H1 (cell line): ENCODE results near the gene DHX34. TPM values are rescaled to one million over a fixed set of nuclear protein-coding genes. Genes with fewer than 3 reads are reported as not detected.

Experiments
- CTCF ChIA-PET: fragments of 300-600 bp; sonication (Branson Sonifier 250); formaldehyde crosslinking; loops from one replicate; lab custom pipeline; 2021; ENCODE audit not compliant: partially characterized antibody; lab: Charles Lee
- POLR2A ChIA-PET: fragments of 300-600 bp; sonication (Branson Sonifier 250); formaldehyde crosslinking; loops from one replicate; lab custom pipeline; 2021; ENCODE audit warnings: inconsistent platforms; ENCODE audit not compliant: partially characterized antibody; lab: Charles Lee
- DNase-seq, 2 experiments: peaks; one replicate each; pipeline versions ENCODE4 v3.0.0 to v3.0.0-alpha.2; 2010 to 2022; ENCODE audit warnings: low spot score in 2 of 2, low read depth in 1 of 2, mixed read lengths in 1 of 2
- FAIRE-seq: peaks from 2 replicates; lab custom pipeline; 2011; peaks lifted over from hg19 to GRCh38; lab: Jason Lieb, UNC
- H2AFZ ChIP-seq: 2 replicates; pipeline ENCODE4 v1.8.1; 2012; ENCODE audit warnings: low read length, inconsistent platforms
- H2AK5ac ChIP-seq: 2 replicates; pipeline ENCODE4 v1.6.1; 2013; ENCODE audit warnings: low read depth, low read length
- H2BK120ac ChIP-seq: replicated peaks from 2 replicates; pipeline ENCODE3; 2013; ENCODE audit warnings: low read depth, low read length, inconsistent platforms
- H2BK12ac ChIP-seq: 2 replicates; pipeline ENCODE4 v1.6.1; 2013; ENCODE audit warnings: low read depth, low read length
- H2BK15ac ChIP-seq: 2 replicates; pipeline ENCODE4 v1.6.1; 2013; ENCODE audit warnings: low read length
- H2BK20ac ChIP-seq: 2 replicates; pipeline ENCODE4 v1.6.1; 2013; ENCODE audit warnings: low read length
- H2BK5ac ChIP-seq: 2 replicates; pipeline ENCODE4 v1.6.1; 2013; ENCODE audit warnings: low read depth, low read length
- H3K14ac ChIP-seq: 2 replicates; pipeline ENCODE4 v1.6.1; 2013; ENCODE audit warnings: inconsistent platforms; ENCODE audit not compliant: insufficient read length
- H3K18ac ChIP-seq: 2 replicates; pipeline ENCODE4 v1.6.1; 2013; ENCODE audit warnings: low read length; ENCODE audit errors: extremely low read depth
- H3K23ac ChIP-seq: 2 replicates; pipeline ENCODE4 v1.6.1; 2013; ENCODE audit warnings: inconsistent platforms; ENCODE audit not compliant: insufficient read length
- H3K23me2 ChIP-seq: 2 replicates; pipeline ENCODE4 v1.6.1; 2013; ENCODE audit warnings: low read depth, low read length
- H3K27ac ChIP-seq: 2 replicates; pipeline ENCODE4 v1.6.1; 2011; ENCODE audit warnings: low read depth, low read length, inconsistent platforms
- H3K27me3 ChIP-seq, 4 experiments: replicated peaks in 1 of 4; 1 replicate in 1 of 4; 2 replicates in 3 of 4; pipeline versions ENCODE4 v1.6.1 to v1.8.1; 2011 to 2013; ENCODE audit warnings: low read length in 3 of 4, mild to moderate bottlenecking in 3 of 4, inconsistent platforms in 2 of 4, mixed read lengths in 2 of 4, moderate library complexity in 1 of 4; ENCODE audit not compliant: control insufficient read depth in 3 of 4, insufficient read depth in 3 of 4; ENCODE audit errors: extremely low read depth in 1 of 4
- H3K36me3 ChIP-seq, 4 experiments: 2 replicates each; pipeline versions ENCODE4 v1.6.1 to v1.8.1; 2011 to 2013; ENCODE audit warnings: mild to moderate bottlenecking in 4 of 4, low read length in 3 of 4, moderate library complexity in 2 of 4, control low read depth in 1 of 4, inconsistent platforms in 1 of 4; ENCODE audit not compliant: insufficient read depth in 4 of 4, control insufficient read depth in 2 of 4
- H3K4ac ChIP-seq: replicated peaks from 2 replicates; pipeline ENCODE3; 2013; ENCODE audit warnings: low read length, low read depth, mixed read lengths, inconsistent platforms; ENCODE audit not compliant: insufficient read length
- H3K4me1 ChIP-seq, 4 experiments: replicated peaks in 1 of 4; 1 replicate in 1 of 4; 2 replicates in 3 of 4; pipeline versions ENCODE4 v1.6.1 to v1.8.1; 2011 to 2013; ENCODE audit warnings: low read length in 3 of 4, inconsistent platforms in 2 of 4, mixed read lengths in 1 of 4; ENCODE audit not compliant: insufficient read depth in 4 of 4, control insufficient read depth in 3 of 4
- H3K4me2 ChIP-seq, 2 experiments: 2 replicates each; pipeline versions ENCODE4 v1.6.1 to v1.8.1; 2011 to 2013; ENCODE audit warnings: low read depth in 2 of 2, low read length in 2 of 2, control low read depth in 1 of 2, inconsistent platforms in 1 of 2, mild to moderate bottlenecking in 1 of 2; ENCODE audit not compliant: insufficient read depth in 1 of 2
- H3K4me3 ChIP-seq, 4 experiments: fragments of 200-600, 300-600 bp in 1 of 4; sonication (generic), shearing (Covaris generic), sonication (Bioruptor Twin) in 1 of 4; 2 replicates each; pipeline versions ENCODE4 v1.5.1 to v1.8.1; 2011 to 2016; ENCODE audit warnings: low read length in 4 of 4, low read depth in 3 of 4, control low read depth in 2 of 4, inconsistent platforms in 2 of 4, mild to moderate bottlenecking in 2 of 4, mixed read lengths in 1 of 4, moderate library complexity in 1 of 4; ENCODE audit not compliant: insufficient read depth in 2 of 4; ENCODE audit errors: extremely low read depth in 1 of 4
- H3K56ac ChIP-seq: replicated peaks from 2 replicates; pipeline ENCODE3; 2013; ENCODE audit warnings: low read depth, mild to moderate bottlenecking, mixed read lengths, low read length, inconsistent platforms; ENCODE audit not compliant: insufficient read length
- H3K79me1 ChIP-seq: 2 replicates; pipeline ENCODE4 v1.6.1; 2013; ENCODE audit warnings: low read depth, low read length, control low read depth
- H3K79me2 ChIP-seq, 2 experiments: 2 replicates each; pipeline versions ENCODE4 v1.6.1 to v1.8.1; 2012 to 2013; ENCODE audit warnings: low read length in 2 of 2, mild to moderate bottlenecking in 2 of 2, inconsistent platforms in 1 of 2; ENCODE audit not compliant: insufficient read depth in 2 of 2, control insufficient read depth in 1 of 2
- H3K9ac ChIP-seq, 4 experiments: replicated peaks in 1 of 4; 1 replicate in 1 of 4; 2 replicates in 3 of 4; pipeline versions ENCODE4 v1.6.1 to v1.8.1; 2011 to 2013; ENCODE audit warnings: low read depth in 3 of 4, low read length in 3 of 4, control low read depth in 2 of 4, mild to moderate bottlenecking in 2 of 4, moderate library complexity in 2 of 4, inconsistent platforms in 1 of 4; ENCODE audit errors: extremely low read depth in 1 of 4
- H3K9me3 ChIP-seq, 2 experiments: 2 replicates each; pipeline versions ENCODE4 v1.6.1 to v1.8.1; 2012 to 2013; ENCODE audit warnings: mild to moderate bottlenecking in 2 of 2, moderate library complexity in 2 of 2, control low read depth in 1 of 2, inconsistent platforms in 1 of 2, low read depth in 1 of 2, low read length in 1 of 2, mixed read lengths in 1 of 2; ENCODE audit not compliant: insufficient read depth in 2 of 2
- H4K20me1 ChIP-seq, 2 experiments: replicated peaks in 1 of 2; 2 replicates each; pipeline versions ENCODE3 to v1.8.1; 2011 to 2013; ENCODE audit warnings: inconsistent platforms in 2 of 2, low read length in 2 of 2, mild to moderate bottlenecking in 1 of 2; ENCODE audit not compliant: insufficient read depth in 2 of 2, control insufficient read depth in 1 of 2
- H4K5ac ChIP-seq: 2 replicates; pipeline ENCODE4 v1.6.1; 2013; ENCODE audit warnings: low read length, low read depth, mixed read lengths, inconsistent platforms; ENCODE audit not compliant: insufficient read length
- H4K8ac ChIP-seq: 2 replicates; pipeline ENCODE4 v1.8.0; 2013; ENCODE audit warnings: mild to moderate bottlenecking, moderate library complexity, low read length, inconsistent platforms; ENCODE audit not compliant: insufficient read depth; ENCODE audit errors: extremely low read depth
- H4K91ac ChIP-seq: replicated peaks from 2 replicates; pipeline ENCODE3; 2013; ENCODE audit warnings: low read length, mixed read lengths, inconsistent platforms; ENCODE audit not compliant: insufficient read length
- CHD2 ChIP-seq: IDR thresholded peaks from 2 replicates; pipeline ENCODE4 v1.6.1; 2012; ENCODE audit warnings: low read length, improper control_type of control experiment
- EP300 ChIP-seq, 2 experiments: IDR thresholded peaks; 1 replicate in 1 of 2; 2 replicates in 1 of 2; pipeline ENCODE4 v1.6.1; 2011 to 2012; ENCODE audit warnings: low read depth in 2 of 2, low read length in 2 of 2, mild to moderate bottlenecking in 2 of 2, borderline replicate concordance in 1 of 2, inconsistent platforms in 1 of 2, moderate library complexity in 1 of 2
- HDAC2 ChIP-seq, 2 experiments: fragments of 300-600 bp in 1 of 2; sonication (generic) in 1 of 2; IDR thresholded peaks; 2 replicates each; pipeline ENCODE4 v1.6.1; 2011 to 2012; ENCODE audit warnings: low read depth in 2 of 2, low read length in 2 of 2, mild to moderate bottlenecking in 2 of 2, moderate library complexity in 2 of 2, borderline replicate concordance in 1 of 2, inconsistent platforms in 1 of 2
- HDAC6 ChIP-seq: IDR thresholded peaks from one replicate; pipeline ENCODE4 v1.7.1; 2012; ENCODE audit warnings: low read depth, mild to moderate bottlenecking, inconsistent platforms, low read length, moderate library complexity
- NANOG ChIP-seq: IDR thresholded peaks from 2 replicates; pipeline ENCODE4 v1.6.1; 2011; ENCODE audit warnings: low read length, low read depth, mild to moderate bottlenecking, inconsistent platforms; ENCODE audit not compliant: insufficient read depth, poor library complexity, severe bottlenecking
- RFX5 ChIP-seq: IDR thresholded peaks from 2 replicates; pipeline ENCODE4 v1.6.1; 2011; ENCODE audit warnings: low read depth, low read length, improper control_type of control experiment, borderline replicate concordance
- RNF2 ChIP-seq: fragments of 200-900, 300-1000 bp; sonication (generic); IDR thresholded peaks from 2 replicates; pipeline ENCODE4 v1.7.1; 2016; ENCODE audit warnings: borderline replicate concordance, low read depth, mild to moderate bottlenecking, antibody characterized with exemption, low read length; ENCODE audit not compliant: poor library complexity, severe bottlenecking; ENCODE audit errors: missing control alignments
- SAP30 ChIP-seq: fragments of 300-600 bp; sonication (generic); IDR thresholded peaks from 2 replicates; pipeline ENCODE4 v1.7.1; 2012; ENCODE audit warnings: low read length, moderate library complexity, mild to moderate bottlenecking, inconsistent platforms; ENCODE audit not compliant: insufficient read depth, insufficient replicate concordance
- WGBS, 2 experiments: shearing (Covaris generic) in 1 of 2; methylation state at CpG; one replicate each; pipeline versions ENCODE4 v1.1.6 to v1.1.7; 2013 to 2015; ENCODE audit warnings: low lambda C conversion rate in 2 of 2, mixed read lengths in 2 of 2, inconsistent platforms in 1 of 2, low coverage in 1 of 2, missing lambda C conversion rate in 1 of 2; ENCODE audit not compliant: insufficient replicate concordance in 2 of 2, insufficient coverage in 1 of 2, insufficient read length in 1 of 2; ENCODE audit errors: extremely low coverage in 1 of 2, missing lambda C conversion rate in 1 of 2; 5-methylcytosine and 5-hydroxymethylcytosine counted together
- polyA plus RNA-seq, 7 experiments: library from polyadenylated mRNA; depleted of rRNA in 3 of 7; stranded (reverse) in 5 of 7; unstranded in 2 of 7; fragments of >200 nt in 5 of 7; fragments of 200-250 nt in 2 of 7; gene quantifications; 1 replicate in 5 of 7; 2 replicates in 1 of 7; 4 replicates in 1 of 7; pipeline versions ENCODE4 v1.2.1 to v1.2.3, GENCODE V29; 2011 to 2013; ENCODE audit warnings: missing spikeins in 2 of 7, mixed read lengths in 2 of 7
- total RNA-seq: library from RNA; stranded (reverse); fragmentation: NEBNext Ultra II Directional; extraction: Animal tissue kit (Norgen Biotek cat#: 25700); gene quantifications from 2 replicates; pipeline ENCODE4 v1.2.1, GENCODE V29; 2021
- TF ChIP-seq, protein P1 (sequence below): IDR thresholded peaks from 2 replicates; pipeline ENCODE4 v1.6.1; 2012; ENCODE audit warnings: inconsistent platforms

DHX34 gene
- total and polyA plus RNA-seq, 2 of the 8 experiments (the other 6 are each of a cell fraction or from before 2014, with no cell fraction given), result 17.5 to 24.3 TPM

DNA sequence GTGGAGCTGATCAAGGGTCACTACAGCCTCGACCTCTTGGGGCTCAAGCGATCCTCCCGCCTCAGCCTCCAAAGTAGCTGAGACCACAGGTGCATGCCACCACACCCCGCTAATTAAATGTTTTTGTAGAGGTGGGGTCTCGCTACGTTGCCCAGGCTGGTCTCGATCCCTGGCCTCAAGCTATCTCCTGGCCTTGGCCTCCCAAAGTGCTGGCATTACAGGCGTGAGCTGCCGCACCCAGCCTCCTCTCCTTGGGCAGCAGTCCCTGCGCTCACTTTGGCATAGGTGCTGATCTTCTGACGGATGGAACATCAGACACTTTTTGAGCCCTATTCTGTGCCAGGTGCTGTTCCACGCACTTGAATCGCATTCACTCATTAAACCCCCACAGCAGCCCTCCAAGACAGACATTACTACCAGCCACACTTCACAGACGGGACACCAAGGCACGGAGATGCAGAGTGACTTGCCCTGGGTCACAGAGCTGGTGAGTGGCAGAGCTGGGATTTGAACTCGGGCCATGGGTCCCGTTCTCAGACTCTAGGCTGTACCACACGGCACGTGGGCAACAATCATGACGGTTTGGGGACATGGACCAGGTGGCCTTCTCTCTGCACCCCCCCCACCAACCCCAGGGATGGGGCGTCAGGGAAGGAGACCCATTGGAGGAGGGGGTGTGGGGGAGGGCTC is 67.0 kb downstream of the DHX34 start:
- H2BK12ac ChIP-seq, result 0 out of 2 replicates have a peak overlapping the region, but pooled peaks have one; percentile 29
- ChIA-PET CTCF (interaction anchor here (0.7 to 5.2 kb wide), 11 partner anchors 13 to 685 kb away, joined by 3 to 32 read pairs (median 4); no protein-coding TSS in a partner anchor), POLR2A (interaction anchor here (0.5 to 1.7 kb wide), 6 partner anchors 8 to 314 kb away, joined by 3 to 6 read pairs (median 4); partner anchors contain the start of gene DHX34)
- H3K23ac ChIP-seq, result no peak overlapping the region
- FAIRE-seq, result no peak
- H3K9ac ChIP-seq, result no peak overlapping the region
- peaks cover 5 to 12% of the 10 kb centered on the region in 2 experiments for H4K20me1 ChIP-seq
- H3K4ac ChIP-seq, result peak overlapping the region; percentile 69
- H3K79me1 ChIP-seq, result no peaks in the 10 kb centered on the region
- no peak overlapping the region for H4K8ac ChIP-seq
- DNase-seq, result no peak
- peaks cover 33% of the 10 kb centered on the region for H3K23me2 ChIP-seq
- H3K9me3 ChIP-seq, result no peaks in the 10 kb centered on the region
- H3K36me3 ChIP-seq, result peaks cover 0 to 3% (median 0%) of the 10 kb centered on the region in 4 experiments; a peak in 1 of 8 replicates
- H2BK120ac ChIP-seq, result no peak overlapping the region
- H3K27ac ChIP-seq, result no peak overlapping the region
- H3K4me3 ChIP-seq, result no peak overlapping the region
- 85% methylated on average over 21 of the region's 21 CpGs; no CpG with 5 or more reads in 1 of the 2 experiments for WGBS, 2 experiments
- no peak overlapping the region for H2BK20ac ChIP-seq
- no peak overlapping the region; a peak in 1 of 4 replicates for H3K4me2 ChIP-seq
- H2AK5ac ChIP-seq, result no peak overlapping the region; the same call in 1 of the 2 replicates
- peaks cover 6 to 26% (median 15%) of the 10 kb centered on the region in 4 experiments for H3K4me1 ChIP-seq
- no peak overlapping the region for H4K5ac ChIP-seq
- no peak overlapping the region for H2BK5ac ChIP-seq
- no peak overlapping the region for H3K56ac ChIP-seq
- no peak overlapping the region for H2AFZ ChIP-seq
- no peak overlapping the region for H4K91ac ChIP-seq
- no peaks in the 10 kb centered on the region for H3K79me2 ChIP-seq
- H3K27me3 ChIP-seq, result peaks cover 20 to 51% (median 49%) of the 10 kb centered on the region in 4 experiments
- no peak overlapping the region for H3K14ac ChIP-seq
- H3K18ac ChIP-seq, result no peak overlapping the region
- H2BK15ac ChIP-seq, result no peak overlapping the region; the same call in 1 of the 2 replicates
- TF ChIP-seq, protein P1, sequence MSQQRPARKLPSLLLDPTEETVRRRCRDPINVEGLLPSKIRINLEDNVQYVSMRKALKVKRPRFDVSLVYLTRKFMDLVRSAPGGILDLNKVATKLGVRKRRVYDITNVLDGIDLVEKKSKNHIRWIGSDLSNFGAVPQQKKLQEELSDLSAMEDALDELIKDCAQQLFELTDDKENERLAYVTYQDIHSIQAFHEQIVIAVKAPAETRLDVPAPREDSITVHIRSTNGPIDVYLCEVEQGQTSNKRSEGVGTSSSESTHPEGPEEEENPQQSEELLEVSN, result no peak
- no peak for TF ChIP-seq EP300 (IDR thresholded peaks at IDR 0.05; ENCODE audit: borderline replicate concordance in 1 of 2, low read depth in 2 of 2, low read length in 2 of 2)
- TF ChIP-seq RNF2, result no peak
- TF ChIP-seq NANOG, result no peak
- TF ChIP-seq RFX5, result no peak
- TF ChIP-seq HDAC6, result no peak
- no peak for TF ChIP-seq CHD2
- TF ChIP-seq SAP30, result no peak
- TF ChIP-seq HDAC2 (IDR thresholded peaks at IDR 0.05; ENCODE audit: borderline replicate concordance in 1 of 2, low read depth in 2 of 2, low read length in 2 of 2), result no peak
